Astrocyte (in vitro differentiated cells and primary cell): Measurements from ENCODE around the gene ABCC1.

Experiments used
- CTCF ChIP-seq: IDR thresholded peaks from 2 replicates; pipeline ENCODE4 v1.5.1; 2011; ENCODE audit warnings: low read depth, mild to moderate bottlenecking, inconsistent platforms, low read length, moderate library complexity; ENCODE audit not compliant: insufficient read depth
- EZH2 ChIP-seq: IDR thresholded peaks from 2 replicates; pipeline ENCODE4 v1.6.1; 2012; ENCODE audit warnings: mild to moderate bottlenecking, low read length, inconsistent platforms; ENCODE audit not compliant: insufficient read depth

DNA sequence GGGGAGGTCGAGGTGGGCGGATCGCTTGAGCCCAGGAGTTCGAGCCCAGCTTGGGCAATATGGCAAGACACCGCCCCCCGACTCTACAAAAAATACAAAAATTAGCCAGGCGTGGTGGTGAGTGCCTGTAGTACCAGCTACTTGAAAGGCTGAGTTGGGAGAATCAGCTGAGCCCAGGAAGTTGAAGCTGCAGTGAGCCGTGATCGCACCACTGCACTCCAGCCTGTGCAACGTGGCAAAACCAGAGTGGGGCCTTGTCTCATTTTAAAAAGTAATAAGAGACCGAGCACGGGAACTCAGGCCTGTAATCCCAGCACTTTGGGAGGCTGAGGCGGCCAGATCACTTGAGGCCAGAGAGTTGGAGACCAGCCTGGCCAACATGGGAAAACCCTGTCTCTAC, 24.4 kb upstream of the ABCC1 start:
- TF ChIP-seq CTCF, result no peak
- TF ChIP-seq EZH2, result no peak
